Common myeloid progenitor, CD34-positive (primary cell): Measurements from ENCODE around the gene IPPK.

Experiments used
- CTCF ChIA-PET: fragments of 350-600 bp; sonication (Branson Sonifier 250); formaldehyde crosslinking; loops from one replicate; lab custom pipeline; 2021; ENCODE audit warnings: antibody characterized with exemption; lab: Charles Lee
- POLR2A ChIA-PET: fragments of 350-600 bp; sonication (Branson Sonifier 250); formaldehyde crosslinking; loops from one replicate; lab custom pipeline; 2021; ENCODE audit warnings: antibody characterized with exemption; lab: Charles Lee
- DNase-seq, 3 donors: peaks; one replicate each; pipeline versions ENCODE4 v3.0.0 to v3.0.0-alpha.2; 2013
- H3K27ac ChIP-seq, 2 experiments: 1 replicate in 1 of 2; 2 replicates in 1 of 2; pipeline ENCODE4 v1.7.0; 2013; ENCODE audit warnings: inconsistent platforms in 2 of 2, low read length in 2 of 2, mild to moderate bottlenecking in 2 of 2, low read depth in 1 of 2, moderate library complexity in 1 of 2; ENCODE audit not compliant: severe bottlenecking in 2 of 2, insufficient read depth in 1 of 2, poor library complexity in 1 of 2
- H3K27me3 ChIP-seq, 5 experiments: replicated peaks in 2 of 5; 1 replicate in 3 of 5; 2 replicates in 2 of 5; pipeline versions ENCODE4 v1.6.1 to v1.7.0; 2013; ENCODE audit warnings: low read length in 4 of 5, mild to moderate bottlenecking in 2 of 5, moderate library complexity in 2 of 5, inconsistent platforms in 1 of 5; ENCODE audit not compliant: insufficient read depth in 5 of 5, control insufficient read depth in 4 of 5
- H3K36me3 ChIP-seq, 4 experiments: 1 replicate in 2 of 4; 2 replicates in 2 of 4; pipeline versions ENCODE4 v1.6.1 to v1.7.0; 2013; ENCODE audit warnings: low read length in 3 of 4, control low read depth in 1 of 4, mild to moderate bottlenecking in 1 of 4; ENCODE audit not compliant: control insufficient read depth in 4 of 4, insufficient read depth in 4 of 4
- H3K4me1 ChIP-seq, 4 experiments: 1 replicate in 3 of 4; 2 replicates in 1 of 4; pipeline versions ENCODE4 v1.6.1 to v1.7.1; 2013; ENCODE audit warnings: low read length in 3 of 4, mild to moderate bottlenecking in 3 of 4, control low read depth in 1 of 4, inconsistent platforms in 1 of 4, moderate library complexity in 1 of 4; ENCODE audit not compliant: control insufficient read depth in 4 of 4, insufficient read depth in 4 of 4; ENCODE audit errors: control extremely low read depth in 1 of 4
- H3K4me3 ChIP-seq, 7 experiments: 1 replicate in 4 of 7; 2 replicates in 3 of 7; pipeline versions ENCODE4 v1.5.1 to v1.7.0; 2013; ENCODE audit warnings: mild to moderate bottlenecking in 7 of 7, low read length in 6 of 7, moderate library complexity in 6 of 7, inconsistent platforms in 2 of 7, low read depth in 2 of 7, control low read depth in 1 of 7; ENCODE audit not compliant: insufficient read depth in 4 of 7, control insufficient read depth in 1 of 7; ENCODE audit errors: extremely low read depth in 1 of 7
- H3K9me3 ChIP-seq, 5 experiments: 1 replicate in 4 of 5; 2 replicates in 1 of 5; pipeline versions ENCODE4 v1.6.1 to v1.7.1; 2013; ENCODE audit warnings: low read length in 4 of 5, mild to moderate bottlenecking in 2 of 5, inconsistent platforms in 1 of 5, low read depth in 1 of 5, moderate library complexity in 1 of 5; ENCODE audit not compliant: control insufficient read depth in 4 of 5, insufficient read depth in 2 of 5; ENCODE audit errors: control extremely low read depth in 1 of 5
- WGBS: methylation state at CpG from one replicate; pipeline ENCODE4 v1.1.5; 2013; ENCODE audit not compliant: insufficient coverage; 5-methylcytosine and 5-hydroxymethylcytosine counted together

The IPPK gene

GRCh38 chr9:92654481-92655301 is 15.2 kb downstream of the IPPK start:
- H3K36me3 ChIP-seq = peaks cover 9 to 57% (median 38%) of the 10 kb centered on the region in 4 experiments
- POLR2A ChIA-PET = interaction anchor here (0.6 kb wide), 2 partner anchors 9 to 10 kb away, joined by 3 to 5 read pairs; no protein-coding TSS in a partner anchor
- DNase-seq = no peak
- H3K9me3 ChIP-seq = no peaks in the 10 kb centered on the region
- whole genome bisulfite sequencing = 97% methylated on average over 19 of the region's 19 CpGs
- no peaks in the 10 kb centered on the region for H3K4me1 ChIP-seq
- no peak overlapping the region for H3K4me3 ChIP-seq
- no peak overlapping the region for H3K27ac ChIP-seq
- no peaks in the 10 kb centered on the region for H3K27me3 ChIP-seq
- CTCF ChIA-PET = no interaction called here

- Histone ChIP-seq H3K4me1 (no peaks in the 10 kb centered on the region), H3K36me3 (peaks cover 12 to 69% (median 52%) of the 10 kb centered on the region in 4 experiments), H3K4me3 (no peak overlapping the region), H3K9me3 (peaks cover 0 to 2% (median 0%) of the 10 kb centered on the region in 5 experiments), H3K27me3 (no peaks in the 10 kb centered on the region), H3K27ac (no peak overlapping the region)
- POLR2A ChIA-PET = no interaction called here
- CTCF ChIA-PET = interaction anchor here (1.0 to 1.5 kb wide), 3 partner anchors 8 to 79 kb away, joined by 3 to 4 read pairs (median 3); no protein-coding TSS in a partner anchor
- no CpG with 5 or more reads among the region's 1 CpG for WGBS
- DNase-seq = no peak
These were observed 17.5 kb downstream of the IPPK start for GRCh38 chr9:92652461-92652860.

DNA sequence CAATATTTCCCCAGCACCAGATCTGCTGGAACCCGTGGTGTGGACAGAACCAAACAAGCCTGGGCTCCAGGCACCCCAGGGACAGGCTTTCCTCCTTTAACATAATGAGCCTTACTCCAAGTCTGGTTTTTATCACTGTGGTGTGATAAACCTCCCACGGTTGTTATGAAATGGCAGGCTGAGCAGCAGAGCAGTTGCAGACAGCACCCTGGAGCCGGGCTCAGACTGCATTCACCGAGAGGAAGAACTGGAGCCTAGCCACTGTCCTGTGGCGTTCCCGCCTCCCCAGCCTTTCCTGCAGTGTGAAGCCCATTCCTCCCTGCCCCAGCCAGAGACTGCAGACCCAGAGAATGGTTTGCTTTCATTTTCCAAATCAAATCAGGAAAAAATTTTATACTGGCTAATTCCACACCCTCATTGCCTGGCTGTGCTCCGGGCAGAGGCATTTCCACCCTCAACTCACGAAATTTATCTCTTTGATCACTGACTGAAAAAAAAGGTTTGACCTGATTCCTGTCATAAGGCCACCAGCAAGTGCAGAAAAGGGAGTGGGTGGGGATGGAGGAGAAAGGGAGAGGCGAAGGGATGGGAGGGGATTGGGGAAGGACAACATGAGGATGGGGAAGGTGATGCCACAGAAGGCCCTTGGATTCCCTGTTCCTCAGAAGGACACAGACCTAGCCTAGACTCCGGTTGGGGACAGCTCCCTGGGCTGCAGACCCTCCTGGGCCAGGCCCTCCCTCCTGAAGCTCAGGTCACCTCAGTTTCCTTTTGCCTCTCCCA is 18.9 kb downstream of the IPPK start:
- POLR2A ChIA-PET = no interaction called here
- CTCF ChIA-PET = interaction anchor here (0.6 to 1.5 kb wide), 3 partner anchors 9 to 116 kb away, joined by 3 read pairs; no protein-coding TSS in a partner anchor
- no peak overlapping the region for H3K4me3 ChIP-seq
- DNase-seq = no peak
- no peaks in the 10 kb centered on the region for H3K27me3 ChIP-seq
- no peaks in the 10 kb centered on the region for H3K4me1 ChIP-seq
- peaks cover 0 to 5% (median 0%) of the 10 kb centered on the region in 5 experiments for H3K9me3 ChIP-seq
- H3K36me3 ChIP-seq = peaks cover 14 to 76% (median 53%) of the 10 kb centered on the region in 4 experiments
- no peak overlapping the region for H3K27ac ChIP-seq
- whole genome bisulfite sequencing = 100% methylated on average over 8 of the region's 10 CpGs

- no peak overlapping the region for H3K4me3 ChIP-seq
- H3K36me3 ChIP-seq = peaks cover 13 to 76% (median 51%) of the 10 kb centered on the region in 4 experiments
- no peak overlapping the region for H3K27ac ChIP-seq
- WGBS = 100% methylated on average over 4 of the region's 6 CpGs
- H3K9me3 ChIP-seq = peaks cover 0 to 11% (median 3%) of the 10 kb centered on the region in 5 experiments
- ChIA-PET POLR2A (no interaction called here), CTCF (no interaction called here)
- H3K27me3 ChIP-seq = no peaks in the 10 kb centered on the region
- no peak for DNase-seq
- no peaks in the 10 kb centered on the region for H3K4me1 ChIP-seq
These were observed 19.6 kb downstream of the IPPK start for GRCh38 chr9:92650296-92650695.

GRCh38 chr9:92649007-92649406 is 20.9 kb downstream of the IPPK start:
- no peaks in the 10 kb centered on the region for H3K27me3 ChIP-seq
- no peak overlapping the region for H3K4me3 ChIP-seq
- no peak overlapping the region for H3K27ac ChIP-seq
- DNase-seq = no peak
- WGBS = 95% methylated on average over 4 of the region's 5 CpGs
- CTCF ChIA-PET = interaction anchor here (1.1 to 1.7 kb wide), 2 partner anchors 11 to 15 kb away, joined by 3 to 4 read pairs; no protein-coding TSS in a partner anchor
- POLR2A ChIA-PET = no interaction called here
- H3K9me3 ChIP-seq = peaks cover 0 to 12% (median 3%) of the 10 kb centered on the region in 5 experiments
- peaks cover 11 to 76% (median 51%) of the 10 kb centered on the region in 4 experiments for H3K36me3 ChIP-seq
- H3K4me1 ChIP-seq = no peaks in the 10 kb centered on the region

DNA sequence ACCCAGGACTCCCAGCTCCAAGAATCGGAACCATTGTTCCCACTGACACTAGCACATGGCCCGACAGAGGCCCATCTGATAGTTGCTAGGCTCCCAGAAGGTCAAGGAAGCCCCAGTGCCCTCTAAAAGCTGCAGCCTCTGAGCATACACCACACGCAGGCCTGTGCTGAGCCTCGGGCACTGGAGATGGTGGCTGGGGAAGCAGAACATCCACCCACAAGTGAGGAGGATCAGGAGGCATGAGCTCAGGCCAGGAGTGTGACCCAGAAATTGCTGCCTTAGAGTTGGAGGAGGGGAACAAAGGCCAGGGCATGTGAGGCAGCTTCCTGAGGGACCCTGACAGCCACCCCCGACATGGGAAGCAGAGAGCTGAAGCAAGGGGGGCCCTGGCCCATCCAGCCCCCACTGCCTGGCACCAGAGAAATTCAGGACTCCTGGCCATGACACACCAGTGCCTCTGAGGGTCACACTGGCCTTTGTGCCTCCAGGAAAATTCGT is 21.4 kb downstream of the IPPK start:
- WGBS = 98% methylated on average over 6 of the region's 6 CpGs
- Histone ChIP-seq H3K4me1 (no peaks in the 10 kb centered on the region), H3K27me3 (no peaks in the 10 kb centered on the region), H3K27ac (no peak overlapping the region), H3K9me3 (peaks cover 0 to 12% (median 3%) of the 10 kb centered on the region in 5 experiments), H3K4me3 (no peak overlapping the region), H3K36me3 (peaks cover 11 to 77% (median 50%) of the 10 kb centered on the region in 4 experiments)
- ChIA-PET POLR2A (no interaction called here), CTCF (interaction anchor here (1.1 to 1.7 kb wide), 2 partner anchors 10 to 14 kb away, joined by 3 to 4 read pairs; no protein-coding TSS in a partner anchor)
- DNase-seq = no peak
